HG03342 (cell line): ENCODE measurements around the gene OLFML1.
A peak's percentile ranks its signal among the peaks of the same experiment; 100 is the strongest.

Source experiments
- ATAC-seq: cut with Tn5 transposase; IDR thresholded peaks from one replicate; pipeline ENCODE4 v1.9.1; 2021; ENCODE audit warnings: mild to moderate bottlenecking, moderate library complexity; ENCODE audit not compliant: unreplicated experiment

The OLFML1 gene

GRCh38 chr11:7531011-7531410 lies 45.7 kb downstream of the OLFML1 start:
- no peak for ATAC-seq

GRCh38 chr11:7532405-7533145 lies 47.3 kb downstream of the OLFML1 start:
- ATAC-seq = no peak

- no peak for ATAC-seq
These were observed 48.1 kb downstream of the OLFML1 start for GRCh38 chr11:7533199-7534041.

GRCh38 chr11:7534042-7534378 lies 48.7 kb downstream of the OLFML1 start:
- ATAC-seq = no peak

- no peak for ATAC-seq
These were observed 50.8 kb downstream of the OLFML1 start for GRCh38 chr11:7536100-7536499.

- no peak for ATAC-seq
These were observed 52.0 kb downstream of the OLFML1 start for GRCh38 chr11:7537265-7537664.

- no peak for ATAC-seq
These were observed 52.7 kb downstream of the OLFML1 start for GRCh38 chr11:7538031-7538430.

GRCh38 chr11:7538466-7539454 lies 53.5 kb downstream of the OLFML1 start:
- ATAC-seq = no peak

GRCh38 chr11:7540830-7541555 lies 55.7 kb downstream of the OLFML1 start:
- no peak for ATAC-seq

GRCh38 chr11:7543302-7543701 lies 58.0 kb downstream of the OLFML1 start:
- no peak for ATAC-seq

GRCh38 chr11:7544021-7544420 lies 58.7 kb downstream of the OLFML1 start:
- no peak for ATAC-seq

- ATAC-seq = no peak
These were observed 60.3 kb downstream of the OLFML1 start for GRCh38 chr11:7545611-7546010.

GRCh38 chr11:7546324-7546791 lies 61.1 kb downstream of the OLFML1 start:
- ATAC-seq = no peak

GRCh38 chr11:7547687-7548086 lies 62.4 kb downstream of the OLFML1 start:
- ATAC-seq = no peak

- ATAC-seq = peak; percentile 86
These were observed 63.5 kb downstream of the OLFML1 start for GRCh38 chr11:7548659-7549274.

- no peak for ATAC-seq
These were observed 64.4 kb downstream of the OLFML1 start for GRCh38 chr11:7549681-7550080.

GRCh38 chr11:7551571-7551970 lies 66.3 kb downstream of the OLFML1 start:
- no peak for ATAC-seq

GRCh38 chr11:7552666-7553065 lies 67.4 kb downstream of the OLFML1 start:
- ATAC-seq = no peak

- no peak for ATAC-seq
These were observed 69.9 kb downstream of the OLFML1 start for GRCh38 chr11:7555052-7555699.
